ENCODE results near the gene BAZ2B. TPM values are rescaled to one million over a fixed set of nuclear protein-coding genes. Genes with fewer than 3 reads are reported as not detected.

BAZ2B gene
- total RNA-seq, 1 donor from 2014 or later: 81.5 TPM

GRCh38 chr2:159639712-159640111 is 23.4 kb upstream of the BAZ2B start:
- H3K4me1 Mint-ChIP-seq (ENCODE audit: unreplicated experiment): peaks cover 15% of the 10 kb centered on the region
- no peaks in the 10 kb centered on the region for H3K27me3 Mint-ChIP-seq (ENCODE audit: unreplicated experiment)
- H3K36me3 Mint-ChIP-seq (ENCODE audit: unreplicated experiment): peaks cover 11% of the 10 kb centered on the region
- TF ChIP-seq CTCF (IDR thresholded peaks at IDR 0.05): no peak
- no peak overlapping the region for H3K27ac Mint-ChIP-seq (ENCODE audit: unreplicated experiment)
- no peak for DNase-seq (ENCODE audit: extremely low spot score, unreplicated experiment)
- H3K4me3 Mint-ChIP-seq (ENCODE audit: unreplicated experiment): no peak overlapping the region
- H3K9me3 Mint-ChIP-seq (ENCODE audit: unreplicated experiment): peaks cover 22% of the 10 kb centered on the region

- H3K9me3 Mint-ChIP-seq (ENCODE audit: unreplicated experiment): peaks cover 22% of the 10 kb centered on the region
- peaks cover 15% of the 10 kb centered on the region for H3K4me1 Mint-ChIP-seq (ENCODE audit: unreplicated experiment)
- H3K36me3 Mint-ChIP-seq (ENCODE audit: unreplicated experiment): peaks cover 11% of the 10 kb centered on the region
- H3K27me3 Mint-ChIP-seq (ENCODE audit: unreplicated experiment): no peaks in the 10 kb centered on the region
- H3K4me3 Mint-ChIP-seq (ENCODE audit: unreplicated experiment): no peak overlapping the region
- DNase-seq (ENCODE audit: extremely low spot score, unreplicated experiment): no peak
- no peak for TF ChIP-seq CTCF (IDR thresholded peaks at IDR 0.05)
- H3K27ac Mint-ChIP-seq (ENCODE audit: unreplicated experiment): no peak overlapping the region
Observed at GRCh38 chr2:159639071-159639470, 22.7 kb upstream of the BAZ2B start.

- no peak for DNase-seq (ENCODE audit: extremely low spot score, unreplicated experiment)
- H3K9me3 Mint-ChIP-seq (ENCODE audit: unreplicated experiment): peaks cover 22% of the 10 kb centered on the region
- H3K4me1 Mint-ChIP-seq (ENCODE audit: unreplicated experiment): peaks cover 15% of the 10 kb centered on the region
- H3K27ac Mint-ChIP-seq (ENCODE audit: unreplicated experiment): no peak overlapping the region
- TF ChIP-seq CTCF (IDR thresholded peaks at IDR 0.05): no peak
- no peak overlapping the region for H3K4me3 Mint-ChIP-seq (ENCODE audit: unreplicated experiment)
- no peaks in the 10 kb centered on the region for H3K27me3 Mint-ChIP-seq (ENCODE audit: unreplicated experiment)
- peaks cover 11% of the 10 kb centered on the region for H3K36me3 Mint-ChIP-seq (ENCODE audit: unreplicated experiment)
Observed at GRCh38 chr2:159637988-159638501, 21.7 kb upstream of the BAZ2B start.

GRCh38 chr2:159637240-159637639 is 20.9 kb upstream of the BAZ2B start:
- DNase-seq (ENCODE audit: extremely low spot score, unreplicated experiment): no peak
- peaks cover 11% of the 10 kb centered on the region for H3K36me3 Mint-ChIP-seq (ENCODE audit: unreplicated experiment)
- no peaks in the 10 kb centered on the region for H3K27me3 Mint-ChIP-seq (ENCODE audit: unreplicated experiment)
- peaks cover 15% of the 10 kb centered on the region for H3K4me1 Mint-ChIP-seq (ENCODE audit: unreplicated experiment)
- H3K4me3 Mint-ChIP-seq (ENCODE audit: unreplicated experiment): no peak overlapping the region
- H3K9me3 Mint-ChIP-seq (ENCODE audit: unreplicated experiment): peaks cover 22% of the 10 kb centered on the region
- H3K27ac Mint-ChIP-seq (ENCODE audit: unreplicated experiment): no peak overlapping the region
- no peak for TF ChIP-seq CTCF (IDR thresholded peaks at IDR 0.05)

GRCh38 chr2:159635006-159635789 is 18.9 kb upstream of the BAZ2B start:
- DNase-seq (ENCODE audit: extremely low spot score, unreplicated experiment): no peak
- peaks cover 10% of the 10 kb centered on the region for H3K4me1 Mint-ChIP-seq (ENCODE audit: unreplicated experiment)
- H3K36me3 Mint-ChIP-seq (ENCODE audit: unreplicated experiment): peaks cover 9% of the 10 kb centered on the region
- no peaks in the 10 kb centered on the region for H3K27me3 Mint-ChIP-seq (ENCODE audit: unreplicated experiment)
- H3K27ac Mint-ChIP-seq (ENCODE audit: unreplicated experiment): no peak overlapping the region
- no peak overlapping the region for H3K4me3 Mint-ChIP-seq (ENCODE audit: unreplicated experiment)
- peaks cover 16% of the 10 kb centered on the region for H3K9me3 Mint-ChIP-seq (ENCODE audit: unreplicated experiment)
- TF ChIP-seq CTCF (IDR thresholded peaks at IDR 0.05): no peak
